Activated T-cell treated with anti-CD3 and anti-CD28 coated beads for 1 hour (primary cell): ENCODE measurements around the gene PELI3.
A peak's percentile ranks its signal among the peaks of the same experiment; 100 is the strongest.
"Not testable (repeated sequence)": the region's sequence is repeated elsewhere in the genome, so short reads cannot be mapped to it uniquely, and the experiment has no call there.

Experiments
- DNase-seq: peaks from one replicate; pipeline ENCODE4 v3.0.0-alpha.2; 2020; ENCODE audit warnings: low read depth

PELI3 gene

GRCh38 chr11:66448523-66448922 is 18.2 kb upstream of the PELI3 start:
- no peak for DNase-seq

GRCh38 chr11:66450560-66450959 is 16.1 kb upstream of the PELI3 start:
- no peak for DNase-seq

DNA sequence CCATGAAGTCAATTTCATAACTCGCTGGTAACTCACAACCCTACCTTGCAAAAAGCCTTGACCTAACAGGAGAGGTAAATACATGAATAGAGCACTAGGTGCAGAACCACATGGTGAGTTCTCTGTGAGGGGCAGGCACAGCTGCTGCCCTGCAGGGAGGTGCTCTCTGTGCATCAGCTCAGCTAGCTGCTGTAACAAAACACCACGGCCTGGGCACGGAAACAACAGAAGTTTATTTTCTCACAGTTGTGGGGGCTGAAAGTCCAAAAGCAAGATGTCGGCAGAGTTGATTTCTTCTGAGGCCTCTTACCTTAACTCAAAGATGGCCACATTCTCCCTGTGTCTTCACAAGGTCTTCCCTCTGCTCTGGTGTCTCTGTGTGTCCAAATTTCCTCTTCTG is 15.0 kb upstream of the PELI3 start:
- no peak for DNase-seq

DNA sequence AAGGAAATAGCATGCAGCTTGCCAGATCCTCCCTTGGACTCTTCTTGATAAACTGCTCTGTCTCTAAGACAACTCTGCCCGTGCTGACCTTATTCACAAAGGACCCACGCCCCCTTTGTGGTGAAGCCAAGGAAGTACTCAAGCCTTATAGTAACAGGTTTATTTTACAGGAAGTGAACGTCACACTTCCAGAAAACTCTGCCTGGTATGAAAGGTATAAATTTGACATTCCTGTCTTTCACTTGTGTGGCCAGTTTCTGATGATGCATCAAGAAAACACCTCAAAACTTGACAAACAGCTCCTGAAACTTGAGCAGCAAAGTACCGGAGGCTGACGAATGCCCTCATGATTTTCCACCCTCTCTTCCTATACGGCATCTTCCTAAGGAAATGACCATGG is 12.5 kb upstream of the PELI3 start:
- no peak for DNase-seq

- DNase-seq = no peak
Observed at GRCh38 chr11:66454828-66455227, 11.9 kb upstream of the PELI3 start.

- no peak for DNase-seq
Observed at GRCh38 chr11:66457826-66458225, 8.9 kb upstream of the PELI3 start.

DNA sequence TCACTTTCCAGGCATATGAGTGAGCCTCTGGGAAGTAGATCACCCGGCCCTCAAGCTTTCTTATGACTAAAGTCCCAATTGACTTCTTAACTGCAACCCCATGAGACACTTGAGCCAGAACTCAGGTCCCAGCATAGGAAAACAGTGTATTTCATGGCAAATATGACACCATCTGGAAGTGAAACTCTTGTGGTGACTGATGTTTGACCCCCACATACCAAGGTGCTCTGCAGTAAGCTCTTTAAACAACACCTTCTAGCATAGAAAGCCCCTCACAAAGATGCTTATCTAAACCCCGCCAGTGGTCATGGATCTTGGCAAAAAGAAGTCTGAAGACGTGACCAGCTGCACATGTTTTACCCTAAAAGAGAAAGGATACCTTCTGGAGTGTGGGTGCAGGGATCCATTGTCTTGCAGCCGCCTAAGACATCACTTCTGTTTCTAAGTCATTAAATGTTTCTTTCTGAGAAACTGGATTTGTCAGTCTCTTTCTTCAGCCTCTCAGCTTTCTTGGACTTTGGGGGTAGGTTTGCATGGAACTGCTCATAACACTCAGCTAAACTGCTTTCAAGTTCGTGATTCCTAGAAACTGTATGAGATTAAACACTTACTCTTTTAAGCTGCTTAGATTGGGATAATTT is 7.4 kb upstream of the PELI3 start:
- DNase-seq = no peak

- no peak for DNase-seq
Observed at GRCh38 chr11:66462010-66462409, 4.7 kb upstream of the PELI3 start.

- DNase-seq = no peak
Observed at GRCh38 chr11:66462911-66463310, 3.8 kb upstream of the PELI3 start.

DNA sequence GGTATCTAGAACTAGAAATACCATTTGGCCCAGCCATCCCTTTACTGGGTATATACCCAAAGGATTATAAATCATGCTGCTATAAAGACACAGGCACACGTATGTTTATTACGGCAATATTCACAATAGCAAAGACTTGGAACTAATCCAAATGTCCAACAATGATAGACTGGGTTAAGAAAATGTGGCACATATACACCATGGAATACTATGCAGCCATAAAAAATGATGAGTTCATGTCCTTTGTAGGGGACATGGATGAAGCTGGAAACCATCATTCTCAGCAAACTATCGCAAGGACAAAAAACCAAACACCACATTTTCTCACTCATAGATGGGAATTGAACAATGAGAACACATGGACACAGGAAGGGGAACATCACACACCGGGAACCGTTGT is 2.6 kb upstream of the PELI3 start:
- DNase-seq = not testable (repeated sequence)

- no peak for DNase-seq
Observed at GRCh38 chr11:66464916-66465315, 1.8 kb upstream of the PELI3 start.

GRCh38 chr11:66465373-66466224 is 1.1 kb upstream of the PELI3 start:
- DNase-seq = no peak

GRCh38 chr11:66467034-66467659 is 442 bp downstream of the PELI3 start:
- peak; percentile 30 for DNase-seq

DNA sequence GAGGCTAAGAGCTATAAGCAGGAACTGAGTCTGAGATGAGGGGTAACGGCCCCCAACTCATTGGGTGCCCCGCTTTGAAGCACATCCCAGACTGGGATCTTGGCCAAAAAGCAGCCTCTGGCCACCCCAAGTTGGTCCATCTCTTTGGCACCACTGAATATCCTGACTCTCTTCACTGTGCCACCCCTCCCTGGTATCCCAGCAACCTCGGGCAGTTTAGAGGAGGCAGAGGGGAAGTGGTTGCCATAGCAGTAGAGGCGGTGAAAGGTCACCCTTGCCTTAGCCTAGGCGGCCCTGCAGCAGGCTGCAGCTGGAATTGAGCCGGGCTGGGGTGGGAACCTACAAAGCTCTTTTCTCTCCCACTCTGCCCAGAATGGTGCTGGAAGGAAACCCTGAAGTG is 1.1 kb downstream of the PELI3 start:
- DNase-seq = no peak

GRCh38 chr11:66468691-66469090 is 2.0 kb downstream of the PELI3 start:
- no peak for DNase-seq

- no peak for DNase-seq
Observed at GRCh38 chr11:66469441-66469840, 2.7 kb downstream of the PELI3 start.

GRCh38 chr11:66470015-66470414 is 3.3 kb downstream of the PELI3 start:
- no peak for DNase-seq

DNA sequence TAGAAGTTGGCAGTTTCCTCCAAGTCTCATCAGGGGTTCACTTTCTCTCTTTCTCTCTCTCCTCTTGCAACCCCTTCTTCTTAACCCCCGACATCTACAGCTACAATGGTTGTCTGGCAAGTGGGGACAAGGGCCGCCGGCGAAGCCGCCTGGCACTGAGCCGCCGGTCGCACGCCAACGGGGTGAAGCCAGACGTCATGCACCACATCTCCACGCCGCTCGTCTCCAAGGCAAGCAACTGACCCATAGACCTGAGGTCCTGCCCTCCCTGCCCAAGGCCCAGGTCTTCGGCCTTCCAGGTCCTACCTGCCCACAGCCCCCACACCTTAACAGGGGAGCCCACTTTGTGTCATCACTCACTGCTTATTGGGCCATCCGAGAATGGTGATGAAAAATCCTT is 4.4 kb downstream of the PELI3 start:
- DNase-seq = no peak

DNA sequence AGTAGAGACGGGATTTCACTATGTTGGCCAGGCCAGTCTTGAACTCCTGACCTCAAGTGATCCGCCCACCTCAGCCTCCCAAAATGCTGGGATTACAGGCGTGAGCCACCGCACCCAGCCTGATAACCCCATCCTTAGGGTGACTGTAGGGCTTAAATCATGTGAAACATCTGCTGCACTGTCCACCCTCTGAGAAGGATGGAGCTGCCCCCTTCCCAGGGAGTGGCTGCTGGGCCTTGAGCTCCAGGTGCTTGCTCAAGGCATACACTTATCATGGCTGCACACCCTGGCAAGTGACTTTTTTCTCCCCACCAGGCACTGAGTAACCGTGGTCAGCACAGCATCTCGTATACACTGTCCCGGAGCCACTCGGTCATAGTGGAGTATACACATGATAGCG is 5.3 kb downstream of the PELI3 start:
- no peak for DNase-seq

DNA sequence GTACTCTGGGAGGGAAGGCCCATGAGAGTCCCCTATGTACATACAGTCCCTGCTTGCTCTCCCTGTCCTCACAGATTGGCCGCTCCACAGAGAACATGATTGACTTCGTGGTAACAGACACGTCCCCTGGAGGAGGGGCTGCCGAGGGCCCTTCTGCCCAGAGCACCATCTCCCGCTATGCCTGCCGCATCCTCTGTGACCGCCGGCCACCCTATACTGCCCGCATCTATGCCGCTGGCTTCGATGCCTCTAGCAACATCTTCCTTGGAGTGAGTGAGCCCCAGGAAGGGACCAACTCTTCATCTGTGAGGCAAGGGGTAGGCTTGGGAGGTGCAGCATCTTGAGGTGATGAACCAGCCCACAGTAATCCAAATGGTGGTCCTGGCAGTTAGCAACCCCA is 6.5 kb downstream of the PELI3 start:
- no peak for DNase-seq

DNA sequence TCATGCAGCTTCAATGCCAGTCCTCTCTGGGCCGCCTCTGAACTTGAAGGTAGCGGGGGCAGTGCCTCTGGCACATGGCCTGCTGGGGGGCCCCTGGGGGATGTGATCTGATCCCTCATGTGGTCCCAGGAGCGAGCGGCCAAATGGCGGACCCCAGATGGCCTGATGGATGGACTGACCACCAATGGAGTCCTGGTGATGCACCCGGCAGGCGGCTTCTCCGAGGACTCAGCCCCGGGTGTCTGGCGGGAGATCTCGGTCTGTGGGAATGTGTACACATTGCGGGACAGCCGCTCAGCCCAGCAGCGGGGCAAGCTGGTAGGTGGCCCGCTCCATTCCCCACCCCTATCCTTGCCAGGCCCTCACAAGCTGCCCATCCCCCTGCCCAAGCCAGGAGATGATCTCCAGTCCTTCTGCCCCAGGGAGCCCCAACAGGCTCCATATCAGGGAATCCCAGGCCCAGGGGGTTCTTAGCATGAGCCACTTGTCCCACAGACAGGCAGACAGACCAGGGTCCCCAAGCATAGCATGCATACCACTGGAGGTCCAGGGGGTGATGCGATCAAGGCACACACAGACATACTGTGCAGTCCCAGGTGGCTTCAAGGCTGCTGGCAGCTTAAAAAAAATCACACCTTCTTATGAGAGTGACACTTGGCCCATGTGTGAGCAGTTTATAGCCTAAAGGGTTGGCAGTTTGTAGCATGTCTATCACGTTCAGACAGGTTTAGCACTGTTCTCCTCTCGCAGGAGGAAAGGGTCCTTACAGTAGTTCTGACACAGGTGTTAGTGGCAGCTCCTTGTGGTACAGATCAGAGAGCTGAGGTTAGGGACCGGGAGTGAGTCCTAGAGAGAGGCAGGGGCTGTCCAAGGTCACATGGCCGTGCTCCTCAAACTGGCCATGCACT is 7.2 kb downstream of the PELI3 start:
- no peak for DNase-seq
